NCI-H82 treated with DMSO at 0.1 percent for 48 hours (cell line): Measurements from ENCODE around the gene SPC24.
A peak's percentile ranks its signal among the peaks of the same experiment; 100 is the strongest.
"Not testable (repeated sequence)": the region's sequence is repeated elsewhere in the genome, so short reads cannot be mapped to it uniquely, and the experiment has no call there.

ENCODE experiments used
- DNase-seq: peaks from one replicate; lab custom pipeline; 2025; ENCODE audit not compliant: unreplicated experiment; lab: John Stamatoyannopoulos, UW

The SPC24 gene

GRCh38 chr19:11192957-11193939 lies 37.7 kb upstream of the SPC24 start:
- no peak for DNase-seq

GRCh38 chr19:11191934-11192333 lies 36.4 kb upstream of the SPC24 start:
- no peak for DNase-seq

GRCh38 chr19:11191273-11191755 lies 35.7 kb upstream of the SPC24 start:
- DNase-seq: peak; percentile 26

- no peak for DNase-seq
These were observed 34.9 kb upstream of the SPC24 start for GRCh38 chr19:11190501-11190900.

GRCh38 chr19:11187441-11187840 lies 31.9 kb upstream of the SPC24 start:
- no peak for DNase-seq

GRCh38 chr19:11182994-11183393 lies 27.4 kb upstream of the SPC24 start:
- no peak for DNase-seq

- DNase-seq: no peak
These were observed 25.9 kb upstream of the SPC24 start for GRCh38 chr19:11181488-11181887.

- DNase-seq: not testable (repeated sequence)
These were observed 25.4 kb upstream of the SPC24 start for GRCh38 chr19:11180975-11181374.

- no peak for DNase-seq
These were observed 24.8 kb upstream of the SPC24 start for GRCh38 chr19:11180346-11180745.

- no peak for DNase-seq
These were observed 24.2 kb upstream of the SPC24 start for GRCh38 chr19:11179716-11180297.

- not testable (repeated sequence) for DNase-seq
These were observed 23.5 kb upstream of the SPC24 start for GRCh38 chr19:11179145-11179465.

- no peak for DNase-seq
These were observed 22.0 kb upstream of the SPC24 start for GRCh38 chr19:11177592-11177991.

GRCh38 chr19:11176466-11177193 lies 21.0 kb upstream of the SPC24 start:
- no peak for DNase-seq

GRCh38 chr19:11175920-11176319 lies 20.3 kb upstream of the SPC24 start:
- no peak for DNase-seq

- no peak for DNase-seq
These were observed 18.8 kb upstream of the SPC24 start for GRCh38 chr19:11174336-11174735.

- DNase-seq: no peak
These were observed 18.1 kb upstream of the SPC24 start for GRCh38 chr19:11173516-11174155.

GRCh38 chr19:11172576-11172975 lies 17.0 kb upstream of the SPC24 start:
- no peak for DNase-seq

GRCh38 chr19:11171144-11171543 lies 15.6 kb upstream of the SPC24 start:
- DNase-seq: no peak

GRCh38 chr19:11169896-11170678 lies 14.5 kb upstream of the SPC24 start:
- no peak for DNase-seq

- DNase-seq: no peak
These were observed 13.0 kb upstream of the SPC24 start for GRCh38 chr19:11168568-11168967.
